GM23338 (cell line): ENCODE data around the gene MCU. TPM values are rescaled to one million over a fixed set of nuclear protein-coding genes. Genes with fewer than 3 reads are reported as not detected.

Source experiments
- ATAC-seq: fragments of 200-7000 bp; cut with Tn5 transposase; 3 replicates; pipeline ENCODE4 v1.9.1; 2020
- DNase-seq: peaks from one replicate; pipeline ENCODE4 v3.0.0-alpha.2; 2015; ENCODE audit warnings: low spot score
- H2AFZ ChIP-seq: fragments of 200-600 bp; sonication (generic); 2 replicates; pipeline ENCODE4 v1.8.0; 2016; ENCODE audit warnings: antibody characterized with exemption, mild to moderate bottlenecking, moderate library complexity
- H3F3A ChIP-seq: fragments of 200-600 bp; sonication (generic); replicated peaks from 2 replicates; pipeline ENCODE4 v1.8.0; 2017; ENCODE audit warnings: antibody characterized with exemption, mixed run types, low read depth
- H3K27ac ChIP-seq: fragments of 200-600 bp; sonication (generic); 2 replicates; pipeline ENCODE4 v1.6.1; 2016; ENCODE audit warnings: low read depth
- H3K27me3 ChIP-seq: fragments of 200-600 bp; sonication (generic); 2 replicates; pipeline ENCODE4 v1.8.0; 2016; ENCODE audit warnings: mild to moderate bottlenecking, mixed run types, moderate library complexity; ENCODE audit not compliant: insufficient read depth
- H3K36me3 ChIP-seq: fragments of 200-600 bp; sonication (generic); 2 replicates; pipeline ENCODE4 v1.8.0; 2016; ENCODE audit warnings: mild to moderate bottlenecking; ENCODE audit not compliant: insufficient read depth
- H3K4me1 ChIP-seq: fragments of 200-600 bp; sonication (generic); 2 replicates; pipeline ENCODE4 v1.8.0; 2016; ENCODE audit warnings: mild to moderate bottlenecking, moderate library complexity; ENCODE audit not compliant: insufficient read depth
- H3K4me2 ChIP-seq: fragments of 200-600 bp; sonication (generic); 2 replicates; pipeline ENCODE4 v1.7.1; 2017; ENCODE audit warnings: mixed run types
- H3K4me3 ChIP-seq: fragments of 200-600 bp; sonication (generic); 2 replicates; pipeline ENCODE4 v1.6.1; 2016; ENCODE audit warnings: mixed run types
- H3K79me2 ChIP-seq: fragments of 200-600 bp; sonication (generic); replicated peaks from 2 replicates; pipeline ENCODE4 v1.8.0; 2017; ENCODE audit warnings: mild to moderate bottlenecking; ENCODE audit not compliant: insufficient read depth
- H3K9me2 ChIP-seq: fragments of 200-600 bp; sonication (generic); 2 replicates; pipeline ENCODE4 v1.8.0; 2017; ENCODE audit not compliant: insufficient read depth
- H4K20me1 ChIP-seq: fragments of 200-600 bp; sonication (generic); replicated peaks from 2 replicates; pipeline ENCODE4 v1.8.0; 2017; ENCODE audit warnings: mild to moderate bottlenecking; ENCODE audit not compliant: insufficient read depth
- H3K27ac Mint-ChIP-seq: 2 replicates; pipeline ENCODE4 v1.8.0; 2020; ENCODE audit warnings: inconsistent platforms, mild to moderate bottlenecking, moderate library complexity, mixed read lengths
- H3K27me3 Mint-ChIP-seq: 3 replicates; pipeline ENCODE4 v1.8.0; 2022; ENCODE audit warnings: low read depth, mild to moderate bottlenecking, moderate library complexity, mixed read lengths, inconsistent platforms; ENCODE audit not compliant: insufficient read depth, poor library complexity
- H3K36me3 Mint-ChIP-seq: 3 replicates; pipeline ENCODE4 v1.8.0; 2021; ENCODE audit warnings: low read depth, mild to moderate bottlenecking, inconsistent platforms, moderate library complexity, mixed read lengths
- H3K4me1 Mint-ChIP-seq: 3 replicates; pipeline ENCODE4 v1.8.0; 2020; ENCODE audit warnings: mild to moderate bottlenecking, inconsistent platforms, mixed read lengths
- H3K4me3 Mint-ChIP-seq: 3 replicates; pipeline ENCODE4 v1.8.0; 2021; ENCODE audit warnings: moderate library complexity, mild to moderate bottlenecking, inconsistent platforms, mixed read lengths
- H3K9me3 Mint-ChIP-seq: 3 replicates; pipeline ENCODE4 v1.8.0; 2020; ENCODE audit warnings: moderate library complexity, mild to moderate bottlenecking, inconsistent platforms, mixed read lengths
- CREB1 ChIP-seq: fragments of 250-450 bp; sonication (Bioruptor Pico); IDR thresholded peaks from 2 replicates; pipeline ENCODE4 v1.5.0; 2020; ENCODE audit warnings: low read depth, mild to moderate bottlenecking, moderate library complexity
- EZH2phosphoT487 ChIP-seq: fragments of 200-600 bp; sonication (generic); IDR thresholded peaks from one replicate; pipeline ENCODE4 v1.8.1; 2018; ENCODE audit warnings: antibody characterized with exemption; ENCODE audit not compliant: unreplicated experiment
- POLR2AphosphoS5 ChIP-seq: IDR thresholded peaks from 2 replicates; pipeline ENCODE4 v1.6.1; 2016; ENCODE audit warnings: antibody characterized with exemption, low read depth
- STAT1 ChIP-seq: IDR thresholded peaks from one replicate; pipeline ENCODE4 v1.6.1; 2016; ENCODE audit warnings: antibody characterized with exemption; ENCODE audit not compliant: unreplicated experiment
- ZNF331 ChIP-seq: fragments of 250-450 bp; sonication (Bioruptor Pico); IDR thresholded peaks from 2 replicates; pipeline ENCODE4 v1.5.0; 2020; ENCODE audit warnings: low read depth, mild to moderate bottlenecking, moderate library complexity
- polyA plus RNA-seq: library from polyadenylated mRNA; unstranded; fragments of >200 nt; fragmentation: Nextera tagmentation; extraction: Ambion mirVana; gene quantifications from 2 replicates; pipeline ENCODE4 v1.2.1, GENCODE V29; 2016
- total RNA-seq: library from RNA; depleted of rRNA; stranded (reverse); fragments of >200 nt; shearing (Covaris generic); gene quantifications from 2 replicates; pipeline ENCODE4 v1.2.3, GENCODE V29; 2014
- TF ChIP-seq, protein P1 (sequence below): fragments of 250-450 bp; sonication (Bioruptor Pico); IDR thresholded peaks from 2 replicates; pipeline ENCODE4 v1.5.0; 2020; ENCODE audit warnings: mild to moderate bottlenecking, moderate library complexity
- TF ChIP-seq, protein P2 (sequence below): IDR thresholded peaks from 2 replicates; pipeline ENCODE4 v1.6.1; 2016; ENCODE audit warnings: antibody characterized with exemption
- TF ChIP-seq, protein P3 (sequence below), 2 experiments: fragments of 200-600 bp in 1 of 2; sonication (generic) in 1 of 2; conservative IDR thresholded peaks; 2 replicates each; pipeline versions ENCODE4 v1.5.1 to v1.6.1; 2016 to 2017; ENCODE audit warnings: antibody characterized with exemption in 2 of 2, low read depth in 2 of 2, mild to moderate bottlenecking in 2 of 2, moderate library complexity in 1 of 2

Gene MCU
- total and polyA plus RNA-seq, 2 experiments from 2014 or later, result 41.8 to 68.2 TPM

DNA sequence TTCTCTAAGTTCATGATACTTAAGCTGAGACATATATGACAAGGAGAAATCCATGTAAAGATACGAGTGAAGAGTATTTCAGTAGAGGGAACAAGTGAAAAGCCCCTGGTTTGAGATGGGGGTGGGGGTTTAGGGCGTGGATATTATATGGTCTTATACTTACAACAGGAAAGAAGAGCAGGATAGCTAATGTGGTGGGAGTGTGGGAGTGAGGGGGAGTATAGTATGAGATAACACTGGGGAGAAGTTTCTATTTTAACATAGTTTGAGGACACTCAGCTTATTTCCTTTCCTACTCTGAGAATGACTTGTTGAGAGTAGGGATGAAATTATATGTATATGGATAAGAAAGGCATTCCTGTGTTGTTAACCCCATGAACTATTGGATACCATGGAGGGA is 36.5 kb downstream of the MCU start:
- H3K79me2 ChIP-seq, result peaks cover 84% of the 10 kb centered on the region
- Mint-ChIP-seq H3K27me3 (peaks cover 3% of the 10 kb centered on the region), H3K4me3 (no peak overlapping the region), H3K27ac (no peak overlapping the region), H3K4me1 (peaks cover 9% of the 10 kb centered on the region), H3K9me3 (no peaks in the 10 kb centered on the region), H3K36me3 (peaks cover 6% of the 10 kb centered on the region; the same call in 1 of the 3 replicates)
- no peak overlapping the region for H3K4me3 ChIP-seq
- no peak overlapping the region for H3K27ac ChIP-seq
- no peaks in the 10 kb centered on the region for H3K36me3 ChIP-seq
- no peak for TF ChIP-seq POLR2AphosphoS5
- TF ChIP-seq STAT1, result no peak
- TF ChIP-seq, protein P1, sequence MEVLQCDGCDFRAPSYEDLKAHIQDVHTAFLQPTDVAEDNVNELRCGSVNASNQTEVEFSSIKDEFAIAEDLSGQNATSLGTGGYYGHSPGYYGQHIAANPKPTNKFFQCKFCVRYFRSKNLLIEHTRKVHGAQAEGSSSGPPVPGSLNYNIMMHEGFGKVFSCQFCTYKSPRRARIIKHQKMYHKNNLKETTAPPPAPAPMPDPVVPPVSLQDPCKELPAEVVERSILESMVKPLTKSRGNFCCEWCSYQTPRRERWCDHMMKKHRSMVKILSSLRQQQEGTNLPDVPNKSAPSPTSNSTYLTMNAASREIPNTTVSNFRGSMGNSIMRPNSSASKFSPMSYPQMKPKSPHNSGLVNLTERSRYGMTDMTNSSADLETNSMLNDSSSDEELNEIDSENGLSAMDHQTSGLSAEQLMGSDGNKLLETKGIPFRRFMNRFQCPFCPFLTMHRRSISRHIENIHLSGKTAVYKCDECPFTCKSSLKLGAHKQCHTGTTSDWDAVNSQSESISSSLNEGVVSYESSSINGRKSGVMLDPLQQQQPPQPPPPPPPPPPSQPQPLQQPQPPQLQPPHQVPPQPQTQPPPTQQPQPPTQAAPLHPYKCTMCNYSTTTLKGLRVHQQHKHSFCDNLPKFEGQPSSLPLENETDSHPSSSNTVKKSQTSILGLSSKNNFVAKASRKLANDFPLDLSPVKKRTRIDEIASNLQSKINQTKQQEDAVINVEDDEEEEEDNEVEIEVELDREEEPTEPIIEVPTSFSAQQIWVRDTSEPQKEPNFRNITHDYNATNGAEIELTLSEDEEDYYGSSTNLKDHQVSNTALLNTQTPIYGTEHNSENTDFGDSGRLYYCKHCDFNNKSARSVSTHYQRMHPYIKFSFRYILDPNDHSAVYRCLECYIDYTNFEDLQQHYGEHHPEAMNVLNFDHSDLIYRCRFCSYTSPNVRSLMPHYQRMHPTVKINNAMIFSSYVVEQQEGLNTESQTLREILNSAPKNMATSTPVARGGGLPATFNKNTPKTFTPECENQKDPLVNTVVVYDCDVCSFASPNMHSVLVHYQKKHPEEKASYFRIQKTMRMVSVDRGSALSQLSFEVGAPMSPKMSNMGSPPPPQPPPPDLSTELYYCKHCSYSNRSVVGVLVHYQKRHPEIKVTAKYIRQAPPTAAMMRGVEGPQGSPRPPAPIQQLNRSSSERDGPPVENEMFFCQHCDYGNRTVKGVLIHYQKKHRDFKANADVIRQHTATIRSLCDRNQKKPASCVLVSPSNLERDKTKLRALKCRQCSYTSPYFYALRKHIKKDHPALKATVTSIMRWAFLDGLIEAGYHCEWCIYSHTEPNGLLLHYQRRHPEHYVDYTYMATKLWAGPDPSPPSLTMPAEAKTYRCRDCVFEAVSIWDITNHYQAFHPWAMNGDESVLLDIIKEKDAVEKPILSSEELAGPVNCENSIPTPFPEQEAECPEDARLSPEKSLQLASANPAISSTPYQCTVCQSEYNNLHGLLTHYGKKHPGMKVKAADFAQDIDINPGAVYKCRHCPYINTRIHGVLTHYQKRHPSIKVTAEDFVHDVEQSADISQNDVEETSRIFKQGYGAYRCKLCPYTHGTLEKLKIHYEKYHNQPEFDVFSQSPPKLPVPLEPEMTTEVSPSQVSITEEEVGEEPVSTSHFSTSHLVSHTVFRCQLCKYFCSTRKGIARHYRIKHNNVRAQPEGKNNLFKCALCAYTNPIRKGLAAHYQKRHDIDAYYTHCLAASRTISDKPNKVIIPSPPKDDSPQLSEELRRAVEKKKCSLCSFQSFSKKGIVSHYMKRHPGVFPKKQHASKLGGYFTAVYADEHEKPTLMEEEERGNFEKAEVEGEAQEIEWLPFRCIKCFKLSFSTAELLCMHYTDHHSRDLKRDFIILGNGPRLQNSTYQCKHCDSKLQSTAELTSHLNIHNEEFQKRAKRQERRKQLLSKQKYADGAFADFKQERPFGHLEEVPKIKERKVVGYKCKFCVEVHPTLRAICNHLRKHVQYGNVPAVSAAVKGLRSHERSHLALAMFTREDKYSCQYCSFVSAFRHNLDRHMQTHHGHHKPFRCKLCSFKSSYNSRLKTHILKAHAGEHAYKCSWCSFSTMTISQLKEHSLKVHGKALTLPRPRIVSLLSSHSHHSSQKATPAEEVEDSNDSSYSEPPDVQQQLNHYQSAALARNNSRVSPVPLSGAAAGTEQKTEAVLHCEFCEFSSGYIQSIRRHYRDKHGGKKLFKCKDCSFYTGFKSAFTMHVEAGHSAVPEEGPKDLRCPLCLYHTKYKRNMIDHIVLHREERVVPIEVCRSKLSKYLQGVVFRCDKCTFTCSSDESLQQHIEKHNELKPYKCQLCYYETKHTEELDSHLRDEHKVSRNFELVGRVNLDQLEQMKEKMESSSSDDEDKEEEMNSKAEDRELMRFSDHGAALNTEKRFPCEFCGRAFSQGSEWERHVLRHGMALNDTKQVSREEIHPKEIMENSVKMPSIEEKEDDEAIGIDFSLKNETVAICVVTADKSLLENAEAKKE, result no peak
- TF ChIP-seq, protein P2, sequence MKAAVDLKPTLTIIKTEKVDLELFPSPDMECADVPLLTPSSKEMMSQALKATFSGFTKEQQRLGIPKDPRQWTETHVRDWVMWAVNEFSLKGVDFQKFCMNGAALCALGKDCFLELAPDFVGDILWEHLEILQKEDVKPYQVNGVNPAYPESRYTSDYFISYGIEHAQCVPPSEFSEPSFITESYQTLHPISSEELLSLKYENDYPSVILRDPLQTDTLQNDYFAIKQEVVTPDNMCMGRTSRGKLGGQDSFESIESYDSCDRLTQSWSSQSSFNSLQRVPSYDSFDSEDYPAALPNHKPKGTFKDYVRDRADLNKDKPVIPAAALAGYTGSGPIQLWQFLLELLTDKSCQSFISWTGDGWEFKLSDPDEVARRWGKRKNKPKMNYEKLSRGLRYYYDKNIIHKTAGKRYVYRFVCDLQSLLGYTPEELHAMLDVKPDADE, result no peak
- H3F3A ChIP-seq, result no peaks in the 10 kb centered on the region
- H3K27me3 ChIP-seq, result no peaks in the 10 kb centered on the region
- peaks cover 7% of the 10 kb centered on the region; the same call in 1 of the 2 replicates for H4K20me1 ChIP-seq
- no peak for DNase-seq
- H2AFZ ChIP-seq, result no peak overlapping the region
- no peak for ATAC-seq
- H3K4me1 ChIP-seq, result peaks cover 5% of the 10 kb centered on the region; the same call in 1 of the 2 replicates
- no peaks in the 10 kb centered on the region for H3K9me2 ChIP-seq
- no peak overlapping the region for H3K4me2 ChIP-seq

DNA sequence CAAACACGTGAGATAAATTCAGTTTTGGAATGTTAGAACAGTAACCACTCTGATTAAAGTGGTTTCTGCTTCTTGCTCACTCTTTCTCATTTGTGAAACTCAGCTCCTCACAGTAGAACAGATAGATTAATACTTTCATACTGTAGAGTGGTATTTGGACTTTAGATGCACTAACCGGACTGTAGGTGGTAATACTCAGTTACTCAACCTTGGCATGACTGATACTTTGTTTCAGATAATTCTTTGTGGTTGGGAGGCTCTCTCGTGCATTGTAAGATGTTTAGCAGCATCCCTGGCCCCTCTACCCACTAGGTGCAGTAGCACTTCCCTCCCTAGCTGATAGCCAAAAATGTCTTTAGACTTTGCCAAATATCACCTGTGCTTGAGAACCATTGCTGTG is 37.6 kb downstream of the MCU start:
- Histone ChIP-seq H3K79me2 (peaks cover 85% of the 10 kb centered on the region), H2AFZ (no peak overlapping the region), H4K20me1 (peaks cover 7% of the 10 kb centered on the region; the same call in 1 of the 2 replicates), H3K4me3 (no peak overlapping the region), H3K27me3 (no peaks in the 10 kb centered on the region), H3K4me1 (no peaks in the 10 kb centered on the region), H3K4me2 (no peak overlapping the region), H3K9me2 (no peaks in the 10 kb centered on the region), H3K36me3 (no peaks in the 10 kb centered on the region), H3F3A (no peaks in the 10 kb centered on the region), H3K27ac (peak overlapping the region; percentile 45; the same call in 1 of the 2 replicates)
- DNase-seq (no peak), ATAC-seq (no peak)
- Mint-ChIP-seq H3K27me3 (peaks cover 3% of the 10 kb centered on the region), H3K36me3 (peaks cover 1% of the 10 kb centered on the region; the same call in 1 of the 3 replicates), H3K4me3 (no peak overlapping the region), H3K4me1 (peaks cover 6% of the 10 kb centered on the region), H3K9me3 (no peaks in the 10 kb centered on the region), H3K27ac (no peak overlapping the region)
- no peak for TF ChIP-seq STAT1
- TF ChIP-seq, protein P3, sequence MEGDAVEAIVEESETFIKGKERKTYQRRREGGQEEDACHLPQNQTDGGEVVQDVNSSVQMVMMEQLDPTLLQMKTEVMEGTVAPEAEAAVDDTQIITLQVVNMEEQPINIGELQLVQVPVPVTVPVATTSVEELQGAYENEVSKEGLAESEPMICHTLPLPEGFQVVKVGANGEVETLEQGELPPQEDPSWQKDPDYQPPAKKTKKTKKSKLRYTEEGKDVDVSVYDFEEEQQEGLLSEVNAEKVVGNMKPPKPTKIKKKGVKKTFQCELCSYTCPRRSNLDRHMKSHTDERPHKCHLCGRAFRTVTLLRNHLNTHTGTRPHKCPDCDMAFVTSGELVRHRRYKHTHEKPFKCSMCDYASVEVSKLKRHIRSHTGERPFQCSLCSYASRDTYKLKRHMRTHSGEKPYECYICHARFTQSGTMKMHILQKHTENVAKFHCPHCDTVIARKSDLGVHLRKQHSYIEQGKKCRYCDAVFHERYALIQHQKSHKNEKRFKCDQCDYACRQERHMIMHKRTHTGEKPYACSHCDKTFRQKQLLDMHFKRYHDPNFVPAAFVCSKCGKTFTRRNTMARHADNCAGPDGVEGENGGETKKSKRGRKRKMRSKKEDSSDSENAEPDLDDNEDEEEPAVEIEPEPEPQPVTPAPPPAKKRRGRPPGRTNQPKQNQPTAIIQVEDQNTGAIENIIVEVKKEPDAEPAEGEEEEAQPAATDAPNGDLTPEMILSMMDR (conservative IDR thresholded peaks at IDR 0.05; ENCODE audit: low read depth in 2 of 2), result no peak
- no peak for TF ChIP-seq EZH2phosphoT487
- no peak for TF ChIP-seq ZNF331 (CRISPR knock-in tag)
- TF ChIP-seq POLR2AphosphoS5, result no peak
- no peak for TF ChIP-seq CREB1
